GM12878 (cell line): ENCODE measurements around the gene PPP3CA. TPM values are rescaled to one million over a fixed set of nuclear protein-coding genes. Genes with fewer than 3 reads are reported as not detected.

Experiments used
- ATAC-seq: fragments of 200-7000 bp; cut with Tn5 transposase; 3 replicates; pipeline ENCODE4 v1.9.1; 2020; ENCODE audit warnings: mild to moderate bottlenecking, moderate library complexity
- BruUV-seq: library from RNA; stranded (reverse); fragments of 400-500 nt; replicated peaks from 2 replicates; lab custom pipeline; 2021; lab: Mats Ljungman, UMichigan
- CTCF ChIA-PET: fragments of 300-600 bp; sonication (Branson Sonifier 250); formaldehyde crosslinking; extraction: SDS; loops from one replicate; lab custom pipeline; 2021; ENCODE audit warnings: inconsistent platforms; lab: Yijun Ruan, JAX
- POLR2A ChIA-PET: fragments of 350-600 bp; formaldehyde crosslinking; extraction: SDS; loops from one replicate; lab custom pipeline; 2021; ENCODE audit warnings: inconsistent platforms; lab: Charles Lee
- RAD21 ChIA-PET: fragments of 300-600 bp; sonication (Branson Sonifier 250); formaldehyde crosslinking; loops from one replicate; lab custom pipeline; 2023; ENCODE audit warnings: antibody characterized with exemption; ENCODE audit not compliant: unreplicated experiment; lab: Charles Lee
- SMC1A ChIA-PET: fragments of 300-600 bp; sonication (Branson Sonifier 250); formaldehyde crosslinking; loops from one replicate; lab custom pipeline; 2023; ENCODE audit not compliant: unreplicated experiment, uncharacterized antibody; lab: Charles Lee
- DNase-seq: peaks from one replicate; pipeline ENCODE4 v3.0.0-alpha.2; 2011; ENCODE audit warnings: low read depth, low spot score
- FAIRE-seq: peaks from 3 replicates; lab custom pipeline; 2011; peaks lifted over from hg19 to GRCh38; lab: Jason Lieb, UNC
- H2AFZ ChIP-seq: 2 replicates; pipeline ENCODE4 v1.6.0; 2011; ENCODE audit warnings: low read depth, low read length, control low read depth; ENCODE audit not compliant: control insufficient read depth
- H3K27ac ChIP-seq: 2 replicates; pipeline ENCODE4 v1.5.1; 2011; ENCODE audit warnings: control low read depth; ENCODE audit not compliant: control insufficient read depth, insufficient read depth
- H3K27me3 ChIP-seq, 2 experiments: replicated peaks in 1 of 2; 2 replicates each; pipeline versions ENCODE4 v1.6.0 to v1.6.1; 2011; ENCODE audit warnings: low read length in 1 of 2; ENCODE audit not compliant: control insufficient read depth in 2 of 2, insufficient read depth in 2 of 2
- H3K36me3 ChIP-seq, 2 experiments: 2 replicates each; pipeline ENCODE4 v1.5.1; 2011; ENCODE audit warnings: low read length in 1 of 2; ENCODE audit not compliant: control insufficient read depth in 2 of 2, insufficient read depth in 2 of 2
- H3K4me1 ChIP-seq: 2 replicates; pipeline ENCODE4 v1.6.1; 2011; ENCODE audit warnings: mild to moderate bottlenecking, low read length, moderate library complexity, mixed read lengths; ENCODE audit not compliant: control insufficient read depth, insufficient read depth
- H3K4me2 ChIP-seq: 2 replicates; pipeline ENCODE4 v1.6.0; 2011; ENCODE audit warnings: control low read depth; ENCODE audit not compliant: control insufficient read depth, insufficient read depth
- H3K4me3 ChIP-seq: fragments of 200-600 bp; sonication (generic); 2 replicates; pipeline ENCODE4 v1.5.1; 2016
- H3K79me2 ChIP-seq: 2 replicates; pipeline ENCODE4 v1.6.0; 2011; ENCODE audit warnings: low read length; ENCODE audit not compliant: control insufficient read depth, insufficient read depth
- H3K9ac ChIP-seq: 2 replicates; pipeline ENCODE4 v1.8.0; 2011; ENCODE audit warnings: low read length, control low read depth, mixed read lengths; ENCODE audit not compliant: control insufficient read depth, insufficient read depth
- H3K9me3 ChIP-seq: replicated peaks from 3 replicates; pipeline ENCODE4 v1.5.1; 2011; ENCODE audit warnings: mild to moderate bottlenecking, low read length; ENCODE audit not compliant: control insufficient read depth, insufficient read depth
- H4K20me1 ChIP-seq: 2 replicates; pipeline ENCODE4 v1.6.0; 2011; ENCODE audit not compliant: control insufficient read depth, insufficient read depth
- ATF3 ChIP-seq: IDR thresholded peaks from 2 replicates; pipeline ENCODE4 v1.6.1; 2011; ENCODE audit warnings: low read depth, mild to moderate bottlenecking, low read length, moderate library complexity, borderline replicate concordance; ENCODE audit errors: extremely low read depth
- BRCA1 ChIP-seq: IDR thresholded peaks from 2 replicates; pipeline ENCODE4 v1.6.1; 2011; ENCODE audit warnings: low read depth, low read length, improper control_type of control experiment
- CREB1 ChIP-seq: IDR thresholded peaks from 2 replicates; pipeline ENCODE4 v1.6.1; 2012; ENCODE audit warnings: low read depth, mild to moderate bottlenecking, inconsistent platforms
- HCFC1 ChIP-seq: fragments of 150-350 bp; IDR thresholded peaks from 2 replicates; pipeline ENCODE4 v1.6.1; 2014; ENCODE audit warnings: low read length
- NFYA ChIP-seq: IDR thresholded peaks from 2 replicates; pipeline ENCODE4 v1.6.1; 2011; ENCODE audit warnings: low read depth, mild to moderate bottlenecking, low read length, improper control_type of control experiment, borderline replicate concordance
- NR2C2 ChIP-seq: IDR thresholded peaks from 2 replicates; pipeline ENCODE4 v1.6.1; 2011; ENCODE audit warnings: borderline replicate concordance, low read depth; ENCODE audit not compliant: control insufficient read depth, insufficient read length
- SIX5 ChIP-seq: IDR thresholded peaks from 2 replicates; pipeline ENCODE4 v1.6.1; 2011; ENCODE audit warnings: mild to moderate bottlenecking, low read depth, low read length, moderate library complexity; ENCODE audit not compliant: severe bottlenecking
- TCF7 ChIP-seq: IDR thresholded peaks from 2 replicates; pipeline ENCODE4 v1.6.1; 2014; ENCODE audit warnings: antibody characterized with exemption, borderline replicate concordance
- WRNIP1 ChIP-seq: IDR thresholded peaks from 2 replicates; pipeline ENCODE4 v1.6.1; 2011; ENCODE audit warnings: low read depth, low read length, improper control_type of control experiment, borderline replicate concordance
- ZBTB4 ChIP-seq: fragments of 450-650 bp; formaldehyde crosslinking; IDR thresholded peaks from 2 replicates; pipeline ENCODE4 v1.4.0; 2022; ENCODE audit warnings: mild to moderate bottlenecking, moderate library complexity
- ZNF384 ChIP-seq: IDR thresholded peaks from 2 replicates; pipeline ENCODE4 v1.6.1; 2012; ENCODE audit warnings: low read depth, mild to moderate bottlenecking, low read length, improper control_type of control experiment, borderline replicate concordance
- ZZZ3 ChIP-seq: IDR thresholded peaks from 2 replicates; pipeline ENCODE4 v1.6.1; 2011; ENCODE audit warnings: low read depth; ENCODE audit not compliant: control insufficient read depth, insufficient read length
- WGBS: methylation state at CpG from one replicate; pipeline ENCODE4 v1.1.6; 2016; ENCODE audit warnings: low lambda C conversion rate; ENCODE audit not compliant: insufficient replicate concordance, insufficient coverage; ENCODE audit errors: missing lambda C conversion rate; 5-methylcytosine and 5-hydroxymethylcytosine counted together
- in situ Hi-C: fragments of 300-500 bp; cut with MboI; formaldehyde crosslinking; loops from 9 replicates; pipeline ENCODE4 v1.14.3; 2018; ENCODE audit warnings: mixed read lengths
- intact Hi-C: fragments of 100-400 bp; cut with micrococcal nuclease; formaldehyde crosslinking; loops from one replicate; pipeline ENCODE4 v1.14.2; 2022; ENCODE audit not compliant: unreplicated experiment
- polyA plus RNA-seq, 11 experiments: library from polyadenylated mRNA; depleted of rRNA in 4 of 11; unstranded in 6 of 11; stranded (reverse) in 5 of 11; fragments of >200 nt; fragmentation: Nextera tagmentation in 4 of 11; fragmentation: Illumina TruSeq in 1 of 11; extraction: Ambion mirVana in 4 of 11; extraction: Trizol in 1 of 11; gene quantifications; 1 replicate in 1 of 11; 2 replicates in 10 of 11; pipeline versions ENCODE4 v1.2.1 to v1.2.3, GENCODE V29; 2011 to 2016; ENCODE audit warnings: inconsistent platforms in 2 of 11, missing spikeins in 2 of 11, low read depth in 1 of 11
- total RNA-seq, 4 experiments: library from RNA; depleted of rRNA in 3 of 4; stranded (reverse); fragments of >200 nt in 3 of 4; fragmentation: Illumina TruSeq in 1 of 4; extraction: Trizol in 1 of 4; gene quantifications; 2 replicates each; pipeline versions ENCODE4 v1.2.1 to v1.2.3, GENCODE V29; 2013 to 2021

The PPP3CA gene
- total and polyA plus RNA-seq, 10 of the 15 experiments (the other 5 are each of a cell fraction or from before 2014, with no cell fraction given) = 0.33 to 9.0 (median 1.0) TPM

GRCh38 chr4:101256222-101256621 is 91.1 kb downstream of the PPP3CA start:
- H3K4me2 ChIP-seq = no peak overlapping the region
- no peak overlapping the region for H3K9ac ChIP-seq
- in situ Hi-C loops = no loop called here
- no peak overlapping the region for H3K27ac ChIP-seq
- ChIA-PET POLR2A (no interaction called here), RAD21 (no interaction called here), CTCF (interaction anchor here (0.6 to 1.1 kb wide), 3 partner anchors 66 to 1160 kb away, joined by 3 read pairs; no protein-coding TSS in a partner anchor), SMC1A (no interaction called here)
- peaks cover 13% of the 10 kb centered on the region for H3K4me1 ChIP-seq
- H3K4me3 ChIP-seq = no peak overlapping the region
- no peak overlapping the region for H2AFZ ChIP-seq
- ATAC-seq (no peak), DNase-seq (no peak), FAIRE-seq (no peak)
- TF ChIP-seq NR2C2 (no peak), WRNIP1 (no peak)
- H3K9me3 ChIP-seq = no peaks in the 10 kb centered on the region
- H3K27me3 ChIP-seq = peaks cover 0 to 3% of the 10 kb centered on the region in 2 experiments; a peak in 1 of 4 replicates
- intact Hi-C loops = no loop called here
- no peaks in the 10 kb centered on the region for H3K36me3 ChIP-seq
- H4K20me1 ChIP-seq = no peaks in the 10 kb centered on the region
- no TSS peak for BruUV-seq
- no peaks in the 10 kb centered on the region for H3K79me2 ChIP-seq

- FAIRE-seq (no peak), DNase-seq (no peak), ATAC-seq (no peak)
- WGBS = 43% methylated on average over 4 of the region's 4 CpGs
- no peak overlapping the region for H2AFZ ChIP-seq
- H3K27me3 ChIP-seq = no peaks in the 10 kb centered on the region
- no peaks in the 10 kb centered on the region for H4K20me1 ChIP-seq
- no peaks in the 10 kb centered on the region for H3K9me3 ChIP-seq
- no peak overlapping the region for H3K4me2 ChIP-seq
- no peaks in the 10 kb centered on the region for H3K36me3 ChIP-seq
- peaks cover 13% of the 10 kb centered on the region for H3K4me1 ChIP-seq
- H3K27ac ChIP-seq = no peak overlapping the region
- ChIA-PET SMC1A (no interaction called here), RAD21 (no interaction called here), CTCF (no interaction called here), POLR2A (no interaction called here)
- in situ Hi-C loops = no loop called here
- intact Hi-C loops = no loop called here
- no TSS peak for BruUV-seq
- H3K79me2 ChIP-seq = no peaks in the 10 kb centered on the region
- no peak overlapping the region for H3K4me3 ChIP-seq
- TF ChIP-seq SIX5 (no peak), ZNF384 (no peak), BRCA1 (no peak), TCF7 (no peak), ATF3 (no peak), NFYA (no peak), ZZZ3 (no peak), ZBTB4 (CRISPR knock-in tag) (no peak), CREB1 (no peak), HCFC1 (no peak)
- no peak overlapping the region for H3K9ac ChIP-seq
Measured at GRCh38 chr4:101254776-101255175, 92.5 kb downstream of the PPP3CA start.
